ENCODE data around the gene EPHB3. TPM values are rescaled to one million over a fixed set of nuclear protein-coding genes. Genes with fewer than 3 reads are reported as not detected.

The EPHB3 gene
- total RNA-seq (under 1 TPM in 1 of 2 donors, not detected in 1; 0.35 TPM), total RNA-seq (0.23 to 0.98 reads per million in 2 donors)

DNA sequence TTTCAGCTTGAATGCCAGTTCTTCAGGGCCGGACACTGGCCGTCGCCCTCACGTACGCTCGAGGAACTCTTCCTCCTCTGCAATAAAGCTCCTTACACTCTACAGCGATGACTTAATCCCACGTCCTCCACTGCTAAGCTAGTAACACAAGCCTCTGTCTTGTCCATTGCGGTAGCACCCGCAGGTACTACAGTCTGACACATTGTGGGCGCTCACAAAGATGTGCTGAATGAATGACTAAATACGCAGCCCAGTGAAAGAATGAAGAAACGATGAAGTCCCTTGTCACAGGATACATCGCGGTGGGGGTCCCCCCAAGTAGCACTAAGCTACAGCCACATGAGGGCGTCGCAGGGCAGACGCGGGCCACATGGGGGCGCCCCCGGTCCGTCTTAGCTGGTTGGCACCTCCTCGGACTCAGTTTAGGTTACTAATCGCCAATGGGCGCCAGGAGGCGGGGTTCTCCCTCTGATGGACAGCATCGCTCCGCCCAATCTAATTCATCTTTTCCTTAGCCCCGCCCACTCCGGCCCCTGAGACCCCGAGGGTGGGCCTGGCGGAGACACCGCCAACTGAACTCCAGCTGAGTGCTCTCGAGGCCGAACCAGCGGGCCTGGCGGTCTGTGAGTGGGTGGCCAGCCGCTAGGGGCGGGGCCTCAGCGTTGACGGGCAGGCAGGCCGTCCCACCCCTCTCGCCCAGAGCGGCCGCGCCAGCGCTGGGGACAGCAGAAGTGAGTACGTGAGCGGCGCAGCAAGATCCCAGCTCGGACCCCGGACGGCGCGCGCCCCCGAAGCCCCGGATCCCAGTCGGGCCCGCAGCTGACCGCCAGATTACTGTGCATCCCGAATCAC is at the start of gene EPHB3:
EPHB3 (plus strand) TSS at position 725 of the 852 bp plus-strand sequence. CDS start 451 bp downstream, outside the sequence.
- Mint-ChIP-seq H3K4me3 (peak within 1 kb of the TSS; percentile 94), H3K36me3 (ENCODE audit: low read depth) (peaks cover 7% of the 10 kb centered on the region), H3K4me1 (peaks cover 39% of the 10 kb centered on the region), H3K27me3 (peaks cover 53% of the 10 kb centered on the region), H3K27ac (peak within 1 kb of the TSS; percentile 90)
- peak; percentile 90 for ATAC-seq
- H3K9me3 ChIP-seq (ENCODE audit: control insufficient read depth, low read length, poor library complexity, severe bottlenecking): no peaks in the 10 kb centered on the region
- DNase-seq: peak; percentile 75 to 86 (median 80)

- no peaks in the 10 kb centered on the region for H3K9me3 ChIP-seq (ENCODE audit: control insufficient read depth, low read length, poor library complexity, severe bottlenecking)
- H3K4me1 Mint-ChIP-seq: peaks cover 12% of the 10 kb centered on the region
- no peak overlapping the region for H3K4me3 Mint-ChIP-seq
- H3K27ac Mint-ChIP-seq: peak overlapping the region; percentile 41
- DNase-seq (no peak), ATAC-seq (no peak)
- peaks cover 89% of the 10 kb centered on the region for H3K27me3 Mint-ChIP-seq
- H3K36me3 Mint-ChIP-seq (ENCODE audit: low read depth): peaks cover 10% of the 10 kb centered on the region
Observed at GRCh38 chr3:184512621-184513020, 49.0 kb upstream of the EPHB3 start.

DNA sequence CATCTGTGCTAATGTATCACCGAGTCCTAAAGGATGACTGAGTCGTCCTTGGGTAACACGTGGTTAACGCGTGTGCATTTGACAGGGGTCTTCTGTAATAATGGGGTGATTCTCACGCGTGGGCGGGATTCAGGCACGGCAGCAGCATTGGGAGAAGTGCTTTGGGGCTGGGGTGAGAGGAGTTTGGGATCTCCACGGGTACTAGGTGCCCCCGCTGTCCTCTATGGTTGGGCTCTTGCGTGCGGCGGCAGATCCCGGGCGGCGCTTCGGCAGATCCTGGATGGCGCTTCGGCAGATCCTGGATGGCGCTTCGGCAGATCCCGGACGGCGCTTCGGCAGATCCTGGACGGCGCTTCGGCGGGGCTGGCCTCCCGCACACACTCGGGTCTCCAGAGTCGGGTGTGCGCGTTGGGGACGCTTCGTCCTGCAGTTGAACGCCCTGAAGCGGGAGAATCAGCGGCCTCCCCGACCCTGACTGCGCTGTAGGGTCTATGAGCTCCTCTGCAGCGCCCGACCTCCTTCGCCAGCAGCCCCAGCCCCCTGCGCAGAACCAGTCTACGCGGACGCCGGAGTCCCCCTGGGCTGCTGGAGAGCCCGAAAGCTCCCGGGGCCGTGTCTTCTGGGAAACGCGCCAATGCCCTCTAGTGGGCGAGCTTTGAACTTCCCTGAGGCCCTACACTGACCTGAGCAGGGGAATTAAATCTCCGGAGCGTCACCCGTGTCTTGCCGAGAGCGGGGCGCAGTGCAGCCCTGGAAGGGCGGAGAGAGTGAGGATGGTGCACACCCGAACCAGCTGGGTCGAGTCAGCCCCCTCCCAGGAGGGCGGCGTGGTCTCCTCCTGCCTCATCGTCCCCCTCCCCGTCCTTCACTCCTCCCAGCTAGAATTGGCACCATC is 48.1 kb upstream of the EPHB3 start:
- Mint-ChIP-seq H3K4me3 (peak overlapping the region; percentile 80), H3K27ac (no peak overlapping the region), H3K27me3 (peaks cover 89% of the 10 kb centered on the region), H3K36me3 (ENCODE audit: low read depth) (peaks cover 10% of the 10 kb centered on the region), H3K4me1 (peaks cover 12% of the 10 kb centered on the region)
- peak; percentile 99 for ATAC-seq
- DNase-seq: peak; percentile 60 to 77 (median 62)
- no peaks in the 10 kb centered on the region for H3K9me3 ChIP-seq (ENCODE audit: control insufficient read depth, low read length, poor library complexity, severe bottlenecking)

DNA sequence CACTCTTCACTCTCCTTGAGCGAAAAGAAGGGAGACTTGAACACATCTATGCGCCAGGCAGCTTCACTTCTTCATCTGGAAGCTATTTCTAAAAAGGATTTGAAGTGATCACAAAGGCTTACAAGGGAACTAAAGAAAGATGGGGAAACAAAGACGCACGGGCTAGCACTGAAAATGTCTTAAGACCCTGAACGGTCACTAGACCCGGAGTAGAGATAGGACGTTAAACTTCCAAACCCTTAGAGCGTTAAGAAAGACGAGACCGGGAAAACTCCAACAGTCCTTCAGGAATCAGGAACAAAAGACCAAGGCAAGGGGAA is 47.5 kb upstream of the EPHB3 start:
- DNase-seq: no peak
- H3K27me3 Mint-ChIP-seq: peaks cover 92% of the 10 kb centered on the region
- H3K4me3 Mint-ChIP-seq: peak overlapping the region; percentile 80
- H3K4me1 Mint-ChIP-seq: peaks cover 12% of the 10 kb centered on the region
- no peak overlapping the region for H3K27ac Mint-ChIP-seq
- no peaks in the 10 kb centered on the region for H3K9me3 ChIP-seq (ENCODE audit: control insufficient read depth, low read length, poor library complexity, severe bottlenecking)
- ATAC-seq: no peak
- peaks cover 10% of the 10 kb centered on the region for H3K36me3 Mint-ChIP-seq (ENCODE audit: low read depth)

DNA sequence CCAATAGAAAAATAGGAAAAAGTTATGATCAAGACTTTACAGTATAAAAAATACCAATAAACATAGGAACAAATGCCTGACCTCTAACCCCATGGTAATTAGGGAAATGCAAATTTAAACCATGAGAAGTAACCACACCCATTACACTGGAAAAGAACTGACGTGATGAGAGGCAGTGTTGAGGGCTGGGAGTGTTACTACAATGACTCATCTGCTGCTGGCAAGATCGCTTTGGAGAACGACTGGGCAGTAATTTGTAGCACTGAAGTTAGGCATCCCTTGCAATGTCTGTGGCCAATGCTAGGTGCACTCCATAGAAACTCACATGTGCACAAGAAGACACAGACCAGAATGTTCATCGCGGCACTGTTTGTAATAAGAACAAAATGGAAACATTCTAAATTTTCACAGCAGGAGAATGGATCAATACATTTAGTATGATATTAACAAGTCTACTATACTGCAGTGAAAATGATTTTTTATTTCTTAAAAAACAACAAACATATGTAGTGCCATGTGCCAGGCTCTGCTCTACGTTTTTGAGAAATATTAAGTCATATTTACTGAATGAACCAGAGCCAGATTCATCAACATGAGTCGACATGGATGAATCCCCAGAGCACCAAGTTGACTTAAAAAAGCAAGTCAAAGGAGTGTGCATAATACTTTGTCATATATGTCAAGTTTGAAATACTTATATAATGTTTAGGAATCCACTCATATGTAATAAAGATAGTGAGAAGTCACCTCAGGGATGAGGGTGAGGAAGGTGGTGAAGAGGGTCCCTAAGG is 37.6 kb upstream of the EPHB3 start:
- H3K27ac Mint-ChIP-seq: no peak overlapping the region
- no peak overlapping the region for H3K4me3 Mint-ChIP-seq
- H3K36me3 Mint-ChIP-seq (ENCODE audit: low read depth): peaks cover 3% of the 10 kb centered on the region
- no peak for ATAC-seq
- peaks cover 6% of the 10 kb centered on the region for H3K4me1 Mint-ChIP-seq
- no peak for DNase-seq
- H3K27me3 Mint-ChIP-seq: peaks cover 58% of the 10 kb centered on the region
- no peaks in the 10 kb centered on the region for H3K9me3 ChIP-seq (ENCODE audit: control insufficient read depth, low read length, poor library complexity, severe bottlenecking)

DNA sequence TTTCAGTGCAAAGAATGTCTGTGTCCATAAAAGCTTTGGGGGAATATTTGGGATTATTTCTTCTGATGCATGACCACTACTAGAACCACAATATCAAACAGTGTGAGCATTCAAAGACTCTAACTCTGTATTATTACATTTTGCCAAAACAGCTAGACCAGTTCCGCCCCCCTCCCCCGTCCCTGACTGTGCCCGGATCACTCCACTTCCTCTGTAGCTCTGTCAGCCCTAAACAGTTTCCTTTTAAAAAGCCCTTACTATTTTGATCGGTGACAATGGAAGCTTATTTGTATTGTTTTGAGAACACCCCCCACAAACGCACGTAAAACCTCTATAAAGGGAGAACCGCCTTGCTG is 36.6 kb upstream of the EPHB3 start:
- Mint-ChIP-seq H3K4me1 (peaks cover 6% of the 10 kb centered on the region), H3K36me3 (ENCODE audit: low read depth) (peaks cover 3% of the 10 kb centered on the region), H3K27me3 (peaks cover 55% of the 10 kb centered on the region), H3K27ac (no peak overlapping the region), H3K4me3 (peak overlapping the region; percentile 82)
- no peaks in the 10 kb centered on the region for H3K9me3 ChIP-seq (ENCODE audit: control insufficient read depth, low read length, poor library complexity, severe bottlenecking)
- DNase-seq: no peak
- ATAC-seq: peak; percentile 76

DNA sequence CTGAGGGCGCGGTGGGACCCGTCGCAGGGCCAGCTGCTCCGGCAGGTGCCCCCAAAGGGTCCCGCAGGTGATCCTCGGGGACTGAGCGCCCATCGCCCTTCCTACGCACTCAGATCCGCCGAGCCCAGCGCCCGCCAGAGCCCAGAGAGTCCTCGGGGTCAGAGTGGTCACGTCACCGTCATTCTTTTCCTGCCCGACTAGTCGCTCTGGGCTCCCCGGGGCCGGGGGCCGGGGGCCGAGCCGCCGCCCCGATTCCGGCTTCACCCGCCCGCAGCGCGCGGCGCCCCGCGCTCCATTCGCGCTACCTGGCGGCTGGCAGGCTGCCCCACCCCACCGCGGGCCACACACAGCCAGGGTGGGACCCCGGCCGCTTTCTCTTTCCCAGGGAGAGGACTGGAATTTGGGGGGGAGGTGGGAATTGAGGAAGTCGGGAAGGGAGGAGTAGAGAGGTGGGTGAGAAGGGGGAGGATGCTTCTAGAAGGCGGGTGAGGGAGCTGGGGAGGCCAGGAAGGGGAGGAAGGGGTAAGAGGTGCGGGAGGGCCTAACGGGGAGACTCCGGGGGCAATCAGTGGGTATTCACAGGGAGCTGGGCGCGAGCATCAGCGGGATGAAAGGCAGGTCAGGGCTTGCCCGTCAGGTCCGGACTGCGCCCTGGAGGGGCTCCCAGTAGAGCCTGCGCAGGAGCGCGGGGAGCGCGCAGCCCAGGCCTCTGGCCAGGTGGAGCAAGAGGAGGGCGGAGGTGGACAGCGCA is 36.1 kb upstream of the EPHB3 start:
- Mint-ChIP-seq H3K4me1 (peaks cover 8% of the 10 kb centered on the region), H3K27ac (no peak overlapping the region), H3K4me3 (peak overlapping the region; percentile 82), H3K27me3 (peaks cover 59% of the 10 kb centered on the region), H3K36me3 (ENCODE audit: low read depth) (peaks cover 3% of the 10 kb centered on the region)
- DNase-seq (no peak), ATAC-seq (peak; percentile 50)
- H3K9me3 ChIP-seq (ENCODE audit: control insufficient read depth, low read length, poor library complexity, severe bottlenecking): no peaks in the 10 kb centered on the region

DNA sequence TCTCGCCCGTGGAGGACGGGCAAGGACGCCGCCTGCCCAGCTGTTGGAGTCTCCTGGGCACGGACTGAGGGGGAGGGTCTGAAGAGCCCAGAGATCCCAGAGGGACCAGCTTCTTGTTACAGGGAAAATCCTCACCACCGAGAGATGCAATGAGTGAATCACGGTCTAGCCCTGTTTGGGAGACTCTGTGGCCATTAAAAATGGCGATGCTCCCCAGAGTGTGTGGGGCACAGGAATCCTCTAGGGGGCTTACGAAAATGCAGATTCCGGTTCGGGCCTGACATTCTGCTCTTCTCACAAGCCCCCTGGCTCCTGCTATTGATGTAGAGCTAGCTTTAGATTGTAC is 35.5 kb upstream of the EPHB3 start:
- no peaks in the 10 kb centered on the region for H3K9me3 ChIP-seq (ENCODE audit: control insufficient read depth, low read length, poor library complexity, severe bottlenecking)
- ATAC-seq (no peak), DNase-seq (no peak)
- Mint-ChIP-seq H3K36me3 (ENCODE audit: low read depth) (peaks cover 3% of the 10 kb centered on the region), H3K27ac (no peak overlapping the region), H3K4me3 (peak overlapping the region; percentile 82), H3K4me1 (peaks cover 8% of the 10 kb centered on the region), H3K27me3 (peaks cover 64% of the 10 kb centered on the region)

DNA sequence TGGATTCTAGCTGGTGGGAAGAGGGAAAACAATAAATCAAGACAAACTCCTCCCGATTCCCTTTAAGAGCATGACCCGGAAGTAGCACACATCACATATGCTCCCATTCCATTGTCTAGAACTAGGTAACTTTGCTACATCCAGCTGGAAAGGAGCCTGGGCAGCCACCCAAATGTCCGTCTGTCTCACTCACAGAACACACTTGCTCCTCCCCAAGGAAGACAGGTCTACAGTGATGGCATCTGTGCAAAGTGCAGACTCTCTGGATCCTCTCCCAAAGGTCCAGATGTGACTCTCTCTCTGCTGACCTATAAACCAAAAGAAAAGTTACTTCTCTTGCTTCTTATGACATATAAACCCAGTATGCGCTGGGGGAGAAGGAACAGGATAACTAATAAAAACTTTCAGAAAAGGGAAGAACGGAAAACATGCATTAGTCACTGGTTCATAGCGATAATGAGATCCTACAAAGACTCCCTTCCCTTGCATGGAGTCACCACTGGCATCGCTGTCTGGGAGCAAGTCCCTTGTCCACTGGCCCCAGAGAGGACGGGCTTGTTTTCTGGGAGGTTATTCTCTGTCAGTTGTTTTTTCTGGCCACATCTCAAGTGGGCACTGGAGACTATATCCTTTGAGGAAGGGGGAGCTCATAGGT is 29.8 kb upstream of the EPHB3 start:
- Mint-ChIP-seq H3K27me3 (peaks cover 47% of the 10 kb centered on the region), H3K4me1 (peaks cover 2% of the 10 kb centered on the region)
- ATAC-seq: no peak

GRCh38 chr3:184532940-184533732 is 28.4 kb upstream of the EPHB3 start:
- no peak for DNase-seq
- no peak overlapping the region for H3K4me3 Mint-ChIP-seq
- no peak for ATAC-seq
- peaks cover 39% of the 10 kb centered on the region for H3K27me3 Mint-ChIP-seq
- H3K36me3 Mint-ChIP-seq (ENCODE audit: low read depth): no peaks in the 10 kb centered on the region
- H3K4me1 Mint-ChIP-seq: peaks cover 2% of the 10 kb centered on the region
- H3K27ac Mint-ChIP-seq: no peak overlapping the region
- no peaks in the 10 kb centered on the region for H3K9me3 ChIP-seq (ENCODE audit: control insufficient read depth, low read length, poor library complexity, severe bottlenecking)

More for the DNA sequence above, 29.8 kb upstream of the EPHB3 start:
- no peaks in the 10 kb centered on the region for H3K9me3 ChIP-seq (ENCODE audit: control insufficient read depth, low read length, poor library complexity, severe bottlenecking)
- DNase-seq: no peak
- Mint-ChIP-seq H3K4me3 (no peak overlapping the region), H3K36me3 (ENCODE audit: low read depth) (no peaks in the 10 kb centered on the region), H3K27ac (no peak overlapping the region)

GRCh38 chr3:184537885-184538665 is 23.5 kb upstream of the EPHB3 start:
- no peak for ATAC-seq
- H3K36me3 Mint-ChIP-seq (ENCODE audit: low read depth): no peaks in the 10 kb centered on the region
- H3K9me3 ChIP-seq (ENCODE audit: control insufficient read depth, low read length, poor library complexity, severe bottlenecking): no peaks in the 10 kb centered on the region
- no peak for DNase-seq
- peaks cover 35% of the 10 kb centered on the region for H3K27me3 Mint-ChIP-seq
- no peak overlapping the region for H3K4me3 Mint-ChIP-seq
- peaks cover 6% of the 10 kb centered on the region for H3K4me1 Mint-ChIP-seq
- H3K27ac Mint-ChIP-seq: no peak overlapping the region

All from T-helper 17 cell (primary cell).